SK-N-SH treated with all-trans-retinoic acid at 6 μM for 48 hours (cell line): ENCODE data around the gene CHRNA10.

Source experiments
- SNAI2 ChIP-seq: fragments of 250-450 bp; sonication (Bioruptor Pico); IDR thresholded peaks from 2 replicates; pipeline ENCODE4 v1.5.0; 2020; ENCODE audit warnings: mild to moderate bottlenecking, moderate library complexity
- ZFP30 ChIP-seq: fragments of 450-650 bp; formaldehyde crosslinking; IDR thresholded peaks from 2 replicates; pipeline ENCODE4 v1.5.0; 2022; ENCODE audit warnings: mild to moderate bottlenecking, moderate library complexity

DNA sequence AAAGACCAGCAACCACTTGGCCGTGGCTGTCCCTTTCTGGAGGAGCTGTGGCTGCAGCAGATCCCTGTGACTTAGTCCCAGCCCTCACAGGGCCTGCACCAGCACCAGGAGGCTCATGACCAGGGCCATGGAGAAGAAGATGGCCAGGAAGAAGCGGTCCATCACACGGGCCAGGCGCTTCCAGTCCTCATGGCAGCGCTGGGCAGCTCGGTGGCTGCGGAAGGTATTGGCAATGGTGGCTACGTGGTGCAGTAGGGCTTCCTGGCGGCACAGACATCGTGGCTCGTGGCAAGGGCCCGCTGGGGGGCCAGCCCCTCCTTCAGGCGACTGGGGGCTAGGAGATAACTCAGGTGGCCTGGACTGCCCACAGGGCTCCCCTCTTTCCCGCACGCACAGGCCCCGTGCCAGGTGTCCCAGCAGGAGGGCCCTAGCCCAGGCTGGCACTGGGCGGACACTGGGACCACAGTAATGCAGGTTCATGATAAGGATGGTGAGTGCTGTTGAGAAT is 5.1 kb downstream of the CHRNA10 start:
- TF ChIP-seq SNAI2 (no peak), ZFP30 (CRISPR knock-in tag) (no peak)
